ENCODE data around the gene FBXO46.

FBXO46 gene, protein sequence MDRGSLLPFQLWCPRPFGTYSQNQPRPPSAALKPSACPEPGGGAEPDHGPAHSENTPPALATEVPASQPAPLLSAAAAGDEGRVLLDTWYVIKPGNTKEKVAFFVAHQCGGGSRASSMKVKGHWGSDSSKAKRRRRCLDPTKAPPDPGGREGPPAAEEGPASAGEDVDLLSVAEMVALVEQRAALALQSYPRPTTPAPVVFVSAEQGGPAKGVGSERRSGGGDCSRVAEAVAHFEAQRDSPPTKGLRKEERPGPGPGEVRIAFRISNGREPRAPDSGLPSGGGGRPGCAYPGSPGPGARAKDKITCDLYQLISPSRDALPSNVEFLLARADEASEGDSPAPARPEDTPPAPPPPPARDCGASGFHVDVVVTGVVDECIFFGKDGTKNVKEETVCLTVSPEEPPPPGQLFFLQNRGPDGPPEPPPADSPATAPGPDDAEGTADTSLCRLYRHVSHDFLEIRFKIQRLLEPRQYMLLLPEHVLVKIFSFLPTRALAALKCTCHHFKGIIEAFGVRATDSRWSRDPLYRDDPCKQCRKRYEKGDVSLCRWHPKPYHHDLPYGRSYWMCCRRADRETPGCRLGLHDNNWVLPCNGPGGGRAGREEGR

DNA sequence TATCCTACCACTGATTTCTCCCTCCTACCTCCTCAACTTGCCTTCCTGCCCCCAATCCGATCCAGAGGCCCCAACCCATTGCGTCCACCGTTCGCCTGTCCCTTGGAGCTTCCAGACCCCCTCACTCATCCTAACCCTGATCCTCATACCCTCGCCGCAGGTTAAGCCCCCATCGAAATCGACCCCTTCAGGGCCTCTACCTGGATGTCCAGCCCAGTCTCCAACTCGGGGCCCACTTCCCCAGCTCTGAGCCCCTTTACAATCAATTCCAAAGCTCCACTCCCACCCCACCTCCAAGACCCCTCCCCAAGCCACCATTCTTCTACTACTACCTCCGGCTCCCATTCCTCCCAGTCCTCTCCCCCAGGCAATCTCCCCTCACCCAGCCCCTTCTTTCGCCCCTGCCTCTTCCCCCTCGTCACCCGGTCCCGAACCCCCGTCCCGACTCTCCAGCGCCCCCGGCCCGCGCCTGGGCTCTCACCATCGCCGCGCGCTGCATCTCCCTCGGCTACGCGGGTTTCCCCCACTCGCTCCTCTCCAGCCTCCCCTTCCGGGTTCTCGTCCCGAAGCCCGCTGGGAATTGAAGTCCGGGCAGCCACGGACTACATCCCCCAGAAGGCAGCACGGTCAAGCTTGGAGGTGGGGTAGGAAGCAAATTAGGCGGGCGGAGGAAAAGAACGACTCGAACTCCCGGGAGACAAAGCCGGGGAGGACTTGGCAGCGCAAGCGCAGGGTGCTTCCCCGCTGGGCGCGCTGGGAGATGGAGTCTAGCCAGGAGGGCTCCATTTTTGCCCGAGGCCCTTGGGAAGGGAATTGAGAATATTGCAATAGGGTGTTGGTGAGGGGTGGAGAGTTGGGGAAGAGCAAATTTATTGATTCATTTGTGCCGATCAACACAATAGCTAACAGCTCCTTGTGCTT lies at the start of gene FBXO46:
TSS of gene FBXO46 (minus strand) at position 529 of the 921 bp plus-strand sequence. CDS start 17,401 bp downstream, outside the sequence.
- peak within 1 kb of the TSS; percentile 96 for H3K4me3 Mint-ChIP-seq
- H3K4me1 Mint-ChIP-seq (ENCODE audit: low read depth), result peaks cover 19% of the 10 kb centered on the region
- H3K36me3 Mint-ChIP-seq (ENCODE audit: low read depth), result peaks cover 1% of the 10 kb centered on the region
- no peaks in the 10 kb centered on the region for H3K27me3 Mint-ChIP-seq (ENCODE audit: low read depth)
- peak within 1 kb of the TSS; percentile 96 for H3K27ac Mint-ChIP-seq
- no peaks in the 10 kb centered on the region for H3K9me3 Mint-ChIP-seq

DNA sequence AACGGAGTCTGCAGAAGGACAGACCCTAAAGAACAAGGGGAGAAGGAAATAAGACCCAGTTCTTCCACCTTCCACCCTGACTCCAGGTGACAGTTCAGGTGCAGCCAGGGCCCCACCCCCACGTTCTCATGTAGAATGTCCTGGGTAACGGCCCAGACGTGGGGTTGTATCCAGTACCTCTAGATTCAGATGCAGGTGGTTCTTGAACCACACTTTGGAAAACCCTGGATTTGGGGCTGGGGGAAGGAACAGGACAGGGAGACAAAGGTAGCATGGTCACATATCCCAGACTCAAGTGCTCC lies 49.4 kb upstream of the FBXO46 start:
- Mint-ChIP-seq H3K27ac (no peak overlapping the region), H3K4me1 (ENCODE audit: low read depth) (peaks cover 18% of the 10 kb centered on the region), H3K27me3 (ENCODE audit: low read depth) (peaks cover 21% of the 10 kb centered on the region), H3K4me3 (no peak overlapping the region), H3K9me3 (no peaks in the 10 kb centered on the region), H3K36me3 (ENCODE audit: low read depth) (peaks cover 10% of the 10 kb centered on the region)

DNA sequence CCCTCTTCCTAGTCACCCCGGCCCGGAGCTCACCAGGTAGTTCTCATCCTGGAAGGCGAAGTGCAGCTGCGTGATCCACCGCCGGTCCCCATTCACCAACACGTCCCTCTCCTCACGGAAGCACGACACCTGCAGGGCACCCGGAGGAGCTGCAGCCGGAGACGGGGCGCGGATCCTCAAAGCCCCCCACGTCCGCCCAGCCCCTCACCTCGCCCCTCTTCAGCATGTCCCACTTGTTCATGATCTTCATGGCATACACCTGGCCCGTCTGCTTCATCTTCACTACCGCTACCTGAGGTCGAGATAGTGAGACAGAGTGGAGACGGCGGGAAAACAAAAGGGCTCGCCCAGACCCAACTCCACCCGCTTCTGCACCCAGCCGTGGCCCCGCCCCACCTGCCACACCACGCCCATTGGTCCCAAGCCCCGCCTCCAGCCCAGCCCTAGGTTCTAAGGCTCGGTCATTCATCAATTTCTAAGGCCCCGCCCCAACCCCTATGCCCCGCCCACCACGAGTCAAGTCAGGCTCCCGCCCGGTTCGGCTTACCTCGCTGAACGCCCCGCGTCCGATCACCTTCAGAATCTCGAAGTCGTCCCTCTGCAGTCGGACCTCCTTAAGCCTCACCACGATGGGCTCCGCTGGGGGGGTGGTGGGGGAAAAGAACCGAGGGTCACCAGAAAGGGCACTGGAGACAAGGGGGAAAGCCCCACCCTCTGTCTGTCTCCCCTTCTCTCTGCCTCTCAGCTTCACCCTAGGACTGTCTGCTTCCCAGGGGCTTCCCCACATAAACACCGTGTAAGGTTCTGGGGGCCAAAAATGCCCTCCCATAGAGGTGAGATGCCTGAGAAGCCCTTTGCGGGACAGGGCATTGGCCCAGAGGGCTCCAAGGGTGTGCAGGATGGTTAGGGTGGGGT lies 48.8 kb upstream of the FBXO46 start:
- no peaks in the 10 kb centered on the region for H3K9me3 Mint-ChIP-seq
- peaks cover 10% of the 10 kb centered on the region for H3K36me3 Mint-ChIP-seq (ENCODE audit: low read depth)
- peaks cover 21% of the 10 kb centered on the region for H3K27me3 Mint-ChIP-seq (ENCODE audit: low read depth)
- H3K4me1 Mint-ChIP-seq (ENCODE audit: low read depth), result peaks cover 18% of the 10 kb centered on the region
- H3K27ac Mint-ChIP-seq, result no peak overlapping the region
- H3K4me3 Mint-ChIP-seq, result peak overlapping the region; percentile 82

DNA sequence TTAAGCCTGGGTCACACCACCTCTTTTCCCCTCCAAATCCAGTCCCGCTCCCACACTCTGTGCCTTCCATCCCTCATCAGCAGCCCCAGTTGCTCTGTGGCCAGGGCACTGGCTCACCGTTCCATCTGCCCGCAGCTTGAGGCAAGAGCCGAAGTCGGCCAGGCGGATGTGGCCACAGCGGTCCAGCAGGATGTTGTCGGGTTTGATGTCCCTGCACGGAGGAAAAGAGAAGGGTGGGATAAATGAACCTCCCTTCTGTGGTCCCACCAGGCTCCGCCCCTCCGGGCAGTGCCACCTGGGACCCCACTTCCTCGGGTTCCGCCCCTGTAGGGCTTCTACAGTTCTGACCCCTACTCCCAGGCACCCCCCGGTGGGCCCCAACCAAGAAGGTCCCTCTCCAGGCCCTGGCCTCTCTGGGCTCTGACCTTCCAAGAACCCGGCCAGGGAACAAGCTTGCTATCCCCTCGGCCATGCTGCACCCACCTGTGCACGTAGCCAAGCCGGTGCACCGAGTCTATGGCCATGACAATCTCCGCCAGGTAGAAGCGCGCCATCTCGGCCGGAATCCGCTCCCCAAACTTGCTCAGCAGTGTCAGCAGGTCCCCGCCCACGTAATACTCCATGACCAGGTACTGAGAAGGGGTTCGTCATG lies 47.4 kb upstream of the FBXO46 start:
- Mint-ChIP-seq H3K27me3 (ENCODE audit: low read depth) (peaks cover 21% of the 10 kb centered on the region), H3K9me3 (no peaks in the 10 kb centered on the region), H3K36me3 (ENCODE audit: low read depth) (peaks cover 10% of the 10 kb centered on the region), H3K4me3 (peak overlapping the region; percentile 82), H3K27ac (no peak overlapping the region), H3K4me1 (ENCODE audit: low read depth) (peaks cover 18% of the 10 kb centered on the region)

DNA sequence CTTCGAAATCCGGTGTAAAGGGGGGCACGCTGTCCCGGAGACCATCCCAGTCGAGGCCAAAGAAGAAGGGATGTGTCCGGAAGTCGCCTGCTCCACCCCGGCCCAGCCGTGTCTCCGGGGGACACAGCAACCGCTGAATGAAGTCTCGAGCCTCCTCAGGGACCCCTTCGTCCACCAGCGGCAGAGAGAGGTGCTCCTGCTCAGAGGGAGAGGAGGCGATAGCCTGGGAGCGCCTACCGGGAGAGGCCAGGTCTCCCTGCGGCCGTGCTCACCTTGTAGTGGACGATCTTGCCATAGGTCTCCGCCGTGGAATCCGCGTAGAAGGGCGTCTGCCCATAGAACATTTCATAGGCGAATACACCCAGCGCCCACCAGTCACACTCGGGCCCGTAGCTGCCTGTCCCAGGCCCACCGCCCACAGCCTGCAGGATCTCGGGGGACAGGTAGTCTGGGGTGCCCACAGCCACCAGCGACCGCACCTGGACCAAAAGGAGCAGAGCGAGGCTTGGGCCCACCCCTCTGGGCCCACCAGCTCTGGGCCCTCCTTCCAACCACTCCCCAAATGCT lies 46.8 kb upstream of the FBXO46 start:
- Mint-ChIP-seq H3K9me3 (no peaks in the 10 kb centered on the region), H3K27me3 (ENCODE audit: low read depth) (peaks cover 21% of the 10 kb centered on the region), H3K4me3 (no peak overlapping the region), H3K36me3 (ENCODE audit: low read depth) (peaks cover 10% of the 10 kb centered on the region), H3K27ac (no peak overlapping the region), H3K4me1 (ENCODE audit: low read depth) (peaks cover 18% of the 10 kb centered on the region)

DNA sequence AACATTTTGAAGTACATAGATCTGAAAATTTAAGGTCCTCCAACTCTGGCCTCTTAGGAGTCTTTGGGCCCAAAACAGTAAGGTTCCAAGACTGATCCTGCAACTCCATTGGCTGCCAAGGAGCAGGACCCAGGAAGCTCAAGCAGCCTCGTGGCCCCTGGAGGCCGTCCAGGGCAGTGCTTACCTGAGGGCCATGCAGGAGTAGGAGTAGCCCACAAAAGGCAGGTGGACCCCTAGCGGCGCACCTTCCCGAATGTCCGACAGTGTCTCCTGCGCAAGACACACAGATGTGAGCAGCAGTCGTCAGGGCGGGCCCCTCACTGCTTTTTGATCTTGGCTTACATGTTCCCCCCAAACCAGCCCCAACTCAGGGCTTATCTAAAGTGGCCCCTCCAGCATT lies 44.1 kb upstream of the FBXO46 start:
- Mint-ChIP-seq H3K9me3 (no peaks in the 10 kb centered on the region), H3K4me1 (ENCODE audit: low read depth) (peaks cover 19% of the 10 kb centered on the region), H3K36me3 (ENCODE audit: low read depth) (peaks cover 10% of the 10 kb centered on the region), H3K27ac (no peak overlapping the region), H3K4me3 (no peak overlapping the region), H3K27me3 (ENCODE audit: low read depth) (peaks cover 14% of the 10 kb centered on the region)

DNA sequence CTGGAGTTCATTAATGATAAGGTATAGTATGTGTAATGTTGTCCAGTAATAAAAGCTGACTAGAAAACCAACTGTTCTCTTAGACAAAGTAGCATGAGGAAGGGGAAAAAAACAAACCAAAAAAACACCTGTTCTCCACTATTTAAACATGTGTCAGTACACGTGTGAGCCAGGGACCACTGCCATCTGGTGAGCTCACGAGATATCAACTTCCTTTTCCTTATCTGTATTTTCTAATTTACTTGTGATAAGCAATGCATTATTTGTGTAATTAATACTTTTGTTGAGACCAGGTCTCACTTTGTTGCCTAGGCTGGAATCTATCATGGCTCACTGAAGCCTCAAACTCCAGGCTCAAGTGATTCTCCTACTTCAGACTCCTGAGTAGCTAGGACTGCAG lies 42.7 kb upstream of the FBXO46 start:
- Mint-ChIP-seq H3K27me3 (ENCODE audit: low read depth) (peaks cover 9% of the 10 kb centered on the region), H3K36me3 (ENCODE audit: low read depth) (peaks cover 7% of the 10 kb centered on the region), H3K27ac (no peak overlapping the region), H3K4me1 (ENCODE audit: low read depth) (peaks cover 12% of the 10 kb centered on the region), H3K4me3 (no peak overlapping the region), H3K9me3 (no peaks in the 10 kb centered on the region)

DNA sequence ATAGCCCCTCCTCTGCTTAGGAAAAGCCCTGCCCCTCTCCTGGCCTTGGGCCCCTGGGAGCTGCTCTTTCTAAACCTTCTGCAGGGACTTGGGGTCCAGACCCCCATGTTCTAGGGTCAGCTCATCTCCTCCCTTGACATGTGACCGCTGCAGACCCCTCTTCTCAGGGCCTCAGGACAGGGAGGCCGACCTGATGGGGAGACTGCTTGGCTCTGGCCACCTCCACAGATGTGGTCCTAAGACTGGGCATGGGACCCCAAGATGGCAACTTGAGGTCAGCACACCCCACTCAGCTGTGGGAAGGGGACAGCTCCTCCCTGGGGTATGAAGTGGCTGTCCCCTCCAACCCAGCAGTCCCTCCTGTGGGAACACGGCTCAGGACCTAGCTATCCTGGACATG lies 42.2 kb upstream of the FBXO46 start:
- no peak overlapping the region for H3K27ac Mint-ChIP-seq
- H3K4me3 Mint-ChIP-seq, result no peak overlapping the region
- peaks cover 6% of the 10 kb centered on the region for H3K36me3 Mint-ChIP-seq (ENCODE audit: low read depth)
- peaks cover 9% of the 10 kb centered on the region for H3K27me3 Mint-ChIP-seq (ENCODE audit: low read depth)
- peaks cover 11% of the 10 kb centered on the region for H3K4me1 Mint-ChIP-seq (ENCODE audit: low read depth)
- H3K9me3 Mint-ChIP-seq, result no peaks in the 10 kb centered on the region

DNA sequence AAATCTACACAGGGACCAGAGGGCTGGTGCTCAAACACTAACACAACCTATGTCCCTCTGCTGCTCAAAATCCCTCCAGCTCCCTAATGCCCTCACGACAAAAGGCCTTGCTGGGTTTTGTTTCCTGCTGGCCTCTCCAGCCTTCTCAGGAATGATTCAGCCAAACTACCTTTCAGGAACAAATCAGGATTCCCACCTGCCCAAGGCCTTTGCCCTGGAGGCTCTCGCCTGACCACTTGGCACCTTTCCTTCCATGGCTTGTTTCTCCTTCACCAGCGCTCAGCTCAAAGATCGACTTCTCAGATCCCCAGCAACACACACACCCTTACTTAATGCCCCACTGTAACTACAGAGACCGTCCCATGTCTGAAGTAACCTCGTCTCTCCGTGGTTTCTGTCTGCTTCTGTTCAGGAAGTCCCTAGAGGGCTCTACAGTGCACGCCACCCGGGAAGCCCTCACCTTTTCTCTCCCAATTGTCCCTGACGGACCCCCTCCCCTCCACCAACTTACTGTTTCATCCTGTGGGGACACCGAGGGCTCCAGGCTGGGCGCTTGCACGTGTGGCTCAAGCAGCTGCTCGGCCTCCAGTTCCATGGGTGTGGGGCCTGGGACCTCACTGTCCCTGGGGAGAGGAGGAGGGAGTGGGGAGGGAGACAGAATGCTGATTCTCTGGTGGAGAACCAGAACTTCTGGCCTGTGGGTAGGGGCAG lies 41.6 kb upstream of the FBXO46 start:
- Mint-ChIP-seq H3K9me3 (no peaks in the 10 kb centered on the region), H3K27ac (no peak overlapping the region), H3K36me3 (ENCODE audit: low read depth) (peaks cover 5% of the 10 kb centered on the region), H3K27me3 (ENCODE audit: low read depth) (peaks cover 12% of the 10 kb centered on the region), H3K4me3 (no peak overlapping the region), H3K4me1 (ENCODE audit: low read depth) (peaks cover 11% of the 10 kb centered on the region)

DNA sequence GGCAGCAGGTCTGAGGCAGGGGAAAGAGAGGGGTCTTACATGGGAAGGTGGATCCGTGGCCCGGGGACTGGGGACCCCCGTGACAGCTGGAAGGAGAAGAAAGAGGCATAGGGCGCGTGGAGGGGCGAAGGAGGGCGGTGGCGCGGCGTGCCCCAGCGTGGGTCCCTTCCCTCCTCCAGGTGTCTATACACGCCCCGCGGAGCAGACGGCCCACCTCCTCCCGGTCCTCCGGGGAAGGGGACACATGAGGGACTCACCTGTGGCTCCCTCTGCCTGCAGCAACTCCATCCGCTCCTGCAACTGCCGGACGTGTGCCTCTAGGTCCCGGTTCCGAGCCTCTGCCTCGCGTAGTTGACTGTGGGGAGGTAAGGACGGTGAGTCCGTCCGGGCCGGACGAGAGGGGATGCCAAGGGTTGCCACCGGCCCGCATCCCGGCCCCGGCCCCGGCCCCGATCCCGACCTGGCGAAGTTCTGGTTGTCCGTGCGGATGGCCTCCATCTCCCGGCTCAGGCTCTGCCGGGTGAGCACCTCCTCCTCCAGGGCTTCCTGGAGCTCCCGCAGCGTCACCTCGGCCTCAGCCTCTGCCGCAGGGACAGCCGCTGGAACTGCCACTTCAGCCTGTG lies 40.7 kb upstream of the FBXO46 start:
- H3K9me3 Mint-ChIP-seq, result no peaks in the 10 kb centered on the region

DNA sequence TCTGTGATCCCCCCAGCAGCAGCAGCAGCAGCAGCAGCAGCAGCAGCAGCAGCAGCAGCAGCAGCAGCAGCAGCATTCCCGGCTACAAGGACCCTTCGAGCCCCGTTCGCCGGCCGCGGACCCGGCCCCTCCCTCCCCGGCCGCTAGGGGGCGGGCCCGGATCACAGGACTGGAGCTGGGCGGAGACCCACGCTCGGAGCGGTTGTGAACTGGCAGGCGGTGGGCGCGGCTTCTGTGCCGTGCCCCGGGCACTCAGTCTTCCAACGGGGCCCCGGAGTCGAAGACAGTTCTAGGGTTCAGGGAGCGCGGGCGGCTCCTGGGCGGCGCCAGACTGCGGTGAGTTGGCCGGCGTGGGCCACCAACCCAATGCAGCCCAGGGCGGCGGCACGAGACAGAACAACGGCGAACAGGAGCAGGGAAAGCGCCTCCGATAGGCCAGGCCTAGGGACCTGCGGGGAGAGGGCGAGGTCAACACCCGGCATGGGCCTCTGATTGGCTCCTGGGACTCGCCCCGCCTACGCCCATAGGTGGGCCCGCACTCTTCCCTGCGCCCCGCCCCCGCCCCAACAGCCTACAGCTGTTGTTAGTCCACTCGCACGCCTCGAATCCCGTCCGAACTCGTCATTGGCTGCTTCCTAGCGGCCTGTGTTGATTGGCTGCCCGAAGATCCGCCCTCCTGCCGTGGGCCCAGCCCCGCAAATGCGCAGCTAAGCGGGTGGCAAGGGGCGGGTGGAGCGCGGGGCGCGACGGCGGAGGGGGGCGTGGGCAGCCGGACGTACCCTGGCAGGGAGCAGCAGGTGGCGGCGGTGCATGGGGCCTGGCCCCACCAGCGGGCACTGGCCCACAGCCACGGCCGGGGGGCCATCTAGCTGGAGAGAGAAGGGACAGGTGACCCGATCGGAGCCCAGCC lies 39.8 kb upstream of the FBXO46 start:
- Mint-ChIP-seq H3K4me1 (ENCODE audit: low read depth) (peaks cover 11% of the 10 kb centered on the region), H3K36me3 (ENCODE audit: low read depth) (no peaks in the 10 kb centered on the region), H3K4me3 (peak overlapping the region; percentile 86), H3K9me3 (no peaks in the 10 kb centered on the region), H3K27me3 (ENCODE audit: low read depth) (peaks cover 18% of the 10 kb centered on the region), H3K27ac (peak overlapping the region; percentile 85)

More for the DNA sequence above, 40.7 kb upstream of the FBXO46 start:
- H3K27me3 Mint-ChIP-seq (ENCODE audit: low read depth), result peaks cover 15% of the 10 kb centered on the region
- H3K4me1 Mint-ChIP-seq (ENCODE audit: low read depth), result peaks cover 11% of the 10 kb centered on the region
- H3K4me3 Mint-ChIP-seq, result peak overlapping the region; percentile 4
- H3K27ac Mint-ChIP-seq, result no peak overlapping the region
- H3K36me3 Mint-ChIP-seq (ENCODE audit: low read depth), result no peaks in the 10 kb centered on the region

DNA sequence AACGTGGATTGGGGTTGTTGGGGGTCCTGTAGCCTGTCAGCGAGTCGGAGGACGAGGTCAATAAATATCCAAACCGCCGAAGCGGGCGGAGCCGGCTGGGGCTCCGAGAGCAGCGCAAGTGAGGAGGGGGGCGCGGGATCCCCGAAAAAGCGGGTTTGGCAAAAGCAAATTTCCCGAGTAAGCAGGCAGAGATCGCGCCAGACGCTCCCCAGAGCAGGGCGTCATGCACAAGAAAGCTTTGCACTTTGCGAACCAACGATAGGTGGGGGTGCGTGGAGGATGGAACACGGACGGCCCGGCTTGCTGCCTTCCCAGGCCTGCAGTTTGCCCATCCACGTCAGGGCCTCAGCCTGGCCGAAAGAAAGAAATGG lies 39.1 kb upstream of the FBXO46 start:
- Mint-ChIP-seq H3K36me3 (ENCODE audit: low read depth) (no peaks in the 10 kb centered on the region), H3K4me3 (peak overlapping the region; percentile 86), H3K27ac (peak overlapping the region; percentile 85), H3K27me3 (ENCODE audit: low read depth) (peaks cover 18% of the 10 kb centered on the region), H3K9me3 (no peaks in the 10 kb centered on the region), H3K4me1 (ENCODE audit: low read depth) (peaks cover 11% of the 10 kb centered on the region)

All from T-helper 1 cell treated with Interleukin-12 subunit alpha and Interleukin-12 subunit beta and Interleukin-4 antibody, amounts not matched to agents 30 μg/mL and 1 μg/mL, for 36 hours (primary cell).